HepG2 (cell line): ENCODE data around the gene FDPS. TPM values are rescaled to one million over a fixed set of nuclear protein-coding genes. Genes with fewer than 3 reads are reported as not detected.
A peak's percentile ranks its signal among the peaks of the same experiment; 100 is the strongest.

Source experiments
- AKNA ChIP-seq: sonication (generic); formaldehyde crosslinking; IDR thresholded peaks from 2 replicates; pipeline ENCODE4 v1.4.0; 2020; ENCODE audit warnings: missing genetic modification reagents, borderline replicate concordance
- CBFB ChIP-seq: sonication (generic); formaldehyde crosslinking; IDR thresholded peaks from 2 replicates; pipeline ENCODE4 v1.4.0; 2020; ENCODE audit warnings: missing genetic modification reagents
- DDIT3 ChIP-seq: sonication (generic); formaldehyde crosslinking; IDR thresholded peaks from 2 replicates; pipeline ENCODE4 v1.4.0; 2020; ENCODE audit warnings: mild to moderate bottlenecking, missing genetic modification reagents
- HMG20A ChIP-seq: IDR thresholded peaks from 2 replicates; pipeline ENCODE4 v1.6.1; 2016; ENCODE audit warnings: borderline replicate concordance
- IRF9 ChIP-seq: sonication (generic); formaldehyde crosslinking; IDR thresholded peaks from 2 replicates; pipeline ENCODE4 v1.8.0; 2022; ENCODE audit warnings: missing genetic modification reagents, mild to moderate bottlenecking, borderline replicate concordance
- NFE2 ChIP-seq: sonication (generic); formaldehyde crosslinking; IDR thresholded peaks from 2 replicates; pipeline ENCODE4 v1.4.0; 2020; ENCODE audit warnings: missing genetic modification reagents
- NFIC ChIP-seq: IDR thresholded peaks from 2 replicates; pipeline ENCODE4 v1.6.1; 2012; ENCODE audit warnings: mild to moderate bottlenecking, low read length, inconsistent platforms
- PAWR ChIP-seq: sonication (generic); formaldehyde crosslinking; IDR thresholded peaks from 2 replicates; pipeline ENCODE4 v1.4.0; 2020; ENCODE audit warnings: missing genetic modification reagents, mild to moderate bottlenecking, borderline replicate concordance
- PPARG ChIP-seq: conservative IDR thresholded peaks from 2 replicates; pipeline ENCODE4 v1.6.1; 2016; ENCODE audit warnings: missing biosample characterization, missing genetic modification reagents
- SIN3A ChIP-seq: IDR thresholded peaks from 2 replicates; pipeline ENCODE4 v1.6.1; 2011; ENCODE audit warnings: low read depth, mild to moderate bottlenecking, control low read depth, low read length, borderline replicate concordance
- SMARCC2 ChIP-seq: fragments of 450-650 bp; IDR thresholded peaks from 2 replicates; pipeline ENCODE4 v1.6.1; 2017; ENCODE audit warnings: antibody characterized with exemption, mild to moderate bottlenecking
- TOE1 ChIP-seq: sonication (generic); formaldehyde crosslinking; IDR thresholded peaks from 2 replicates; pipeline ENCODE4 v1.4.0; 2020; ENCODE audit warnings: mild to moderate bottlenecking, missing genetic modification reagents
- ZBTB14 ChIP-seq: sonication (generic); formaldehyde crosslinking; IDR thresholded peaks from 2 replicates; pipeline ENCODE4 v1.4.0; 2020; ENCODE audit warnings: missing genetic modification reagents
- ZBTB34 ChIP-seq: sonication (generic); formaldehyde crosslinking; IDR thresholded peaks from 2 replicates; pipeline ENCODE4 v1.8.0; 2022; ENCODE audit warnings: mild to moderate bottlenecking, missing genetic modification reagents
- ZNF17 ChIP-seq: sonication (generic); formaldehyde crosslinking; IDR thresholded peaks from 2 replicates; pipeline ENCODE4 v1.5.0; 2020; ENCODE audit warnings: mild to moderate bottlenecking, missing genetic modification reagents
- ZNF558 ChIP-seq: sonication (generic); formaldehyde crosslinking; IDR thresholded peaks from 2 replicates; pipeline ENCODE4 v1.9.0; 2022; ENCODE audit warnings: mild to moderate bottlenecking, missing genetic modification reagents, borderline replicate concordance
- ZNF572 ChIP-seq: sonication (generic); formaldehyde crosslinking; IDR thresholded peaks from 2 replicates; pipeline ENCODE4 v1.5.1; 2020; ENCODE audit warnings: mild to moderate bottlenecking, missing genetic modification reagents
- ZNF724P ChIP-seq: sonication (generic); formaldehyde crosslinking; IDR thresholded peaks from 2 replicates; pipeline ENCODE4 v1.8.0; 2022; ENCODE audit warnings: missing genetic modification reagents, borderline replicate concordance
- ZNF768 ChIP-seq: sonication (generic); formaldehyde crosslinking; IDR thresholded peaks from 2 replicates; pipeline ENCODE4 v1.4.0; 2020; ENCODE audit warnings: missing genetic modification reagents
- ZNF775 ChIP-seq: sonication (generic); formaldehyde crosslinking; IDR thresholded peaks from 2 replicates; pipeline ENCODE4 v1.4.0; 2020; ENCODE audit warnings: missing genetic modification reagents, mild to moderate bottlenecking, moderate library complexity, borderline replicate concordance
- ZSCAN30 ChIP-seq: sonication (generic); formaldehyde crosslinking; IDR thresholded peaks from 2 replicates; pipeline ENCODE4 v1.5.0; 2020; ENCODE audit warnings: mild to moderate bottlenecking, missing genetic modification reagents
- polyA plus RNA-seq, 8 experiments: library from polyadenylated mRNA; depleted of rRNA in 3 of 8; stranded (reverse) in 7 of 8; unstranded in 1 of 8; fragments of >200 nt; fragmentation: Illumina TruSeq in 4 of 8; extraction: Trizol in 4 of 8; gene quantifications; 2 replicates each; pipeline versions ENCODE4 v1.2.1 to v1.2.3, GENCODE V29; 2011 to 2016; ENCODE audit warnings: low read depth in 4 of 8, missing spikeins in 1 of 8, mixed read lengths in 1 of 8; ENCODE audit not compliant: insufficient read depth in 1 of 8
- total RNA-seq, 5 experiments: library from RNA; depleted of rRNA; stranded (reverse); fragments of >200 nt; fragmentation: Illumina TruSeq; extraction: Trizol; gene quantifications; 2 replicates each; pipeline ENCODE4 v1.2.3, GENCODE V29; 2016; ENCODE audit warnings: low read depth in 1 of 5

The FDPS gene
- total and polyA plus RNA-seq, 2 of the 13 experiments (the other 11 are each of a cell fraction or from before 2014, with no cell fraction given), result 264 to 519 TPM

- TF ChIP-seq ZSCAN30 (no peak), TOE1 (0 out of 2 replicates have a peak, but pooled peaks have one; percentile 23), ZNF17 (CRISPR knock-in tag) (no peak), NFE2 (CRISPR knock-in tag) (no peak), ZNF558 (CRISPR knock-in tag) (0 out of 2 replicates have a peak, but pooled peaks have one; percentile 50), SIN3A (peak; percentile 84), ZBTB34 (CRISPR knock-in tag) (no peak), ZNF768 (CRISPR knock-in tag) (peak; percentile 79), HMG20A (CRISPR knock-in tag) (no peak), NFIC (no peak), ZBTB14 (no peak), PPARG (CRISPR knock-in tag) (peak; percentile 62; the same call in 1 of the 2 replicates), CBFB (CRISPR knock-in tag) (no peak), SMARCC2 (no peak), DDIT3 (no peak), ZNF724P (CRISPR knock-in tag) (peak; percentile 94), AKNA (no peak), IRF9 (CRISPR knock-in tag) (peak; percentile 78; the same call in 1 of the 2 replicates), ZNF572 (CRISPR knock-in tag) (no peak), ZNF775 (peak; percentile 79; the same call in 1 of the 2 replicates), PAWR (CRISPR knock-in tag) (no peak)
These were observed 46.6 kb upstream of the FDPS start, which contains the start of gene SCAMP3 (continued) for GRCh38 chr1:155261852-155262673.
